GM18519 (cell line): ENCODE data around the gene PRRG4.
A peak's percentile ranks its signal among the peaks of the same experiment; 100 is the strongest.
"Not testable (repeated sequence)": the region's sequence is repeated elsewhere in the genome, so short reads cannot be mapped to it uniquely, and the experiment has no call there.

ENCODE experiments used
- ATAC-seq: cut with Tn5 transposase; IDR thresholded peaks from one replicate; pipeline ENCODE4 v1.9.1; 2021; ENCODE audit warnings: mild to moderate bottlenecking, moderate library complexity; ENCODE audit not compliant: unreplicated experiment, low FRiP score

PRRG4 gene

DNA sequence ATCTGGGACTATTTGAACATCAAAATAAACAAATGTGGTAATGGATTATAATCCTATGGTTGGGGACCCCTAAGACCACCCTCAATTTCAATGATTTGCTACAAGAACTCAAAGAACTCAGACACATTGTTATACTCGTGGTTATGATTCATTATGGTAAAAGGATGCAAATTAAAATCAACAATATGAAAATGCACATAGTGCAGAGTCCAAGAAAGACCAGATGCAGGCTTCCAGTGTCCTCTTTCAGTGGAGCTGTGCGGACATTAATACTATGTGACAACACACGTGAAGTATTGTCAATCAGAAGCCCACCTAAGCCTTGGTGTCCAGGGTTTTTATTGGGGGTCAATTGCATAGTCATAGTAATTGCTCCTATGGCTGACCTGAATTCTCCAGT is 53.7 kb downstream of the PRRG4 start:
- ATAC-seq: no peak

DNA sequence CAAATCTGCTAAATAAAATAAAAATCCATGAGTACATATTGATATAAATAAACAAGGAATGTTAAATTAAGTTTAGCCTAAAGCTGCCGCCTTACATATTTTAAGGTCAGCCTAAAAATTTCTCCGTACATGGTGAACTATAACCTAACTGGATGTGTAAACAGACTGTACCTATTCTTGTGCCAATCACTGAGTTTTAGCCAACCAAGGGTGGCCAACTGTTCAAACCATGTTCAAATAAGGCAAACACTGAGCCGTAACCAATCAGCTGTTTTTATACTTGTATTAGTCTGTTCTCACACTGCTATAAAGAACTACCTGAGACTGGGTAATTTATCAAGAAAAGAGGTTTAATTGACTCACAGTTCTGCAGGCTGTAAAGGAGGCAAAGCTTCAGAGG is 54.3 kb downstream of the PRRG4 start:
- no peak for ATAC-seq

GRCh38 chr11:32884770-32885384 is 55.1 kb downstream of the PRRG4 start:
- no peak for ATAC-seq

DNA sequence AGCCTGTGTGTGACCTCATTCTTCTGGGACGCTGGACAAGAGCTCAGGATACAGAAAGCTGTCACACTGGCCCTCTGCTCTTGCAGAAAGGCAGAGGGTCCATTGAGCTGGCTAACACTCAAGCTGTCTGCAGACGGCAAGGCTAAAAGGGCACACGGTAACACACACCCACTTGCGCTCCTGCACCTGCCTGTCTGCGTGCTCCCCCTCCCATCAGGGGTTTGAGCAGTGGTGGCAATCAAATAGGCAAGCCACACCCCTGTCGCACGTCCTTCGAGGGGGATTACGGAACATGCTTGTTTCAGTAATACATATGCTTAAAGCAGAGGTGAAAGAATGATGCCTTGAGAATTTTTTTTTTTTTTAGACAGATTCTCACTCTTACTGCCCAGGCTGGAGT is 55.8 kb downstream of the PRRG4 start:
- no peak for ATAC-seq

DNA sequence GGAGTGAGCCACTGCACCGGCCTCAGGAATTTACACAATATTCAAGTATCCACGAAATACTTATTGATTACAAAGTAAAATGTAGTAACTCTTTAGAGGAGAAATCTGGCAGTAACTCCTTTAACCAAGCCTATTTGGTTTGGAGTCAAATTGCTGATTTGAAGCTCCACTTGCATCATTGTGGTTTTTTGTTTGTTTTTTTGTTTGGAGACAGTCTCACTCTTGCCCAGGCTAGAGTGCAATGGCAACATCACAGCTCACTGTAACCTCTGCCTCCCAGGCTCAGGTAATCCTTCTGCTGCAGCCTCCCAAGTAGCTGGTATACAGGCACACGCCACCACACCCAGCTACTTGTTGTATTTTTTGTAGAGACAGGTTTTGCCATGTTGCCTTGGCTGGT is 56.5 kb downstream of the PRRG4 start:
- no peak for ATAC-seq

GRCh38 chr11:32887707-32888383 is 58.1 kb downstream of the PRRG4 start:
- not testable (repeated sequence) for ATAC-seq

- ATAC-seq: not testable (repeated sequence)
These were observed 58.6 kb downstream of the PRRG4 start for GRCh38 chr11:32888384-32888710.

DNA sequence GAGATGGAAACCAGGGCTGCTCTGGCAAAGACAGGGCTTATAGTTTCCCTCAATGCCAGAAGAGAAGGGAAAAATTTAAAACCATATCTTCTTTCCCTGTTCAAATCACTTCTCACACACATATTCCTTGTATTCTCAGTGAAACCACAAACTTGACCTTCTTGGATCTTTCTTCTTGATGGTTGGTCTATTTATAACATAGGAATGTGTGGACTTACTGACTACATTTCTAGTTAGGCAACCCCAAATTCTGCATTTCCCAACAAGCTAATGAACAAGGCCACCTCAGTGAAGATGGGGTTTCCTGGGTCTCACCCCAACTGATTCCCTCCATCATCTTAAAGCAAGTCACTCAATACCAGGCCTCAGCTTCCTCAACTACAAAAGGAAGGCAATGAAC is 59.1 kb downstream of the PRRG4 start:
- no peak for ATAC-seq

GRCh38 chr11:32890843-32891656 is 61.3 kb downstream of the PRRG4 start:
- no peak for ATAC-seq

DNA sequence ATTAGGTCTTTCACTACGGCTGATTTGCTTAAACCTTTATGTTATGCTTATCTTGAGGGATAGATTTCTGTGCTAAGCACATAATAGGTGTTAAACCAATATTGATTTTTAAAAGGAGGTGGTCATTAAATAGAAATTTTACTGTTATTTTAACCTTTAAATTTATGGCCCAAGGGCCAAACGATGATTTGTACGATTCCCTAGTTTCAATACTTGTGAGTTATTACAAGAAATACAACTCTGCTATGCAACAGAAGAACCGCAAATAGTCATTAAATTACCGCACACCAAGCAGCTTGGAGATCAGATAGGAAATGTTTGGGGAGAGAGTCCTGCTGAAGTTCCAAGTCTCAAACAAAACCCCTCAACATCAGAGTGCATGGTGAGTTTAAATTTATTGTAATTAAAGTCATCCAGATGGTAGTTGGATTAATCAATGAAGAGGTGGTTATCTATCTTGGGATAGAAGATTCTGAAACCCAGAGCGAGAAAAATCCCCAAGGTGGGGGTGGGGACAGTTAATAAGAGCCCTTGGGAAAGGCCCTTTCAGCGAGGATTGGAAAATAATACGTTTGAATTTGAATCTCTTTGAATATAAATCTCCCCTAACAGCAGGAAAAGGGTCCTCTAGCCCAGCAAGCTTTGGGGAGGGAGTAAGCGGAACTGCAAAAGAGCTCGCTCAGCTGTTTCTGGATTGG is 62.1 kb downstream of the PRRG4 start:
- ATAC-seq: no peak

DNA sequence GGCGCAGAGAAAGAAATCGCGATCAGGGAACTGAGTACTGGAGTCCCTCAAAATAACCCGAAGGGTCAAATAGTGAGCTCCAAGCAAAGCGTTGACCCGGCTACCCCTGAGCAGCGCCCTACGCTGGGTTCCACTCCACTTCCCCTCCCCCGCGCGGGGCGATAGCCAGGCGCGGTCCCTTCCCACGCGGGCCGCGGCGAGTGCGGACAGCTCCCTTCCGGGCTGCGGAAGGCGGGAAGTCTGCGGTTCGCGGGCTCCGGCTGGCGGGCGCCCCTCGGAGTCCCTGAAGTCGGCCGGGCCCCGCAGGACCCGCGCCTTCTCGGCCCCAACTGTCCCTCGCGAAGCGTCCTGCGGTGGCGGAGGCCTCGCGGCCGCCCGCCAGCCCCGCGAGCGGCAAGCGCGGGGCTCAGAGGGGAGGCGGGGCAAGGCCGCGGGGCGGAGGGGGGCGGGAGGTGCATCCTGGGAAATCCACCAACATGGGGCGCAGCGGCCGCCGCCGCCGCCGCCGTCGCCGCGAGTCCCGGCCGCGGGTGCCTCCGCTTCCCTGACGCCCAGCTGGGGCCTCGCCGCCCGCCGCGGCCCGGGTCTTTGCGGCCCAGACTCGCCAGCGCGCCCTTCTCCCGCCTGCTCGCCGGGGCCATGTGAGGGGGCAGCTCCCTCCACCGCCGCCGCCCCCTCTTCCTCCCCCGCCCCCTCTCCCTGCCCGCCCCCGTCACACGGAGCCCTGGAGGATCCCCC is 62.8 kb downstream of the PRRG4 start, which contains the start of gene QSER1:
QSER1 (plus strand) TSS at position 457 of the 738 bp plus-strand sequence. CDS start 315 bp downstream, outside the sequence.
- peak; percentile 54 for ATAC-seq

- no peak for ATAC-seq
These were observed 63.3 kb downstream of the PRRG4 start for GRCh38 chr11:32893093-32893342.

- ATAC-seq: peak; percentile 17
These were observed 63.8 kb downstream of the PRRG4 start for GRCh38 chr11:32893343-32894148.

GRCh38 chr11:32894149-32894827 is 64.6 kb downstream of the PRRG4 start:
- ATAC-seq: no peak

DNA sequence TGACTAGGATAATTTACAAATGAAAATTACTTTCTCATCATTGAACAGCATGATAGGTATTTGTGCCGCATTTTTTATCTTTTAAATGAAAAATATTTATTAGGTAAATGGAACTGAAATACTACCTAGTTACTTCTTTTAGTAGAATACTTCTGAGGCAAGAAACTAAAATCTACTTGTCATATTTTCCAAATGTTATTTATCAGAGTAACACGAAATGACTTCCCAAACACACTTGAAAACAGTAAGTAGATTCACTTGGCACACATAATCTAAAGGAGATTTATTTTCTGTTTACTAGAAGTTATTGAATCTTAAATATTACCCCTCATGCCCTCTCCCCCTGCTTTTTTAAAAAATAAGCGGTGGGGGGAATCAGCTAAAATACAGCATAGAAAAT is 65.2 kb downstream of the PRRG4 start:
- no peak for ATAC-seq

DNA sequence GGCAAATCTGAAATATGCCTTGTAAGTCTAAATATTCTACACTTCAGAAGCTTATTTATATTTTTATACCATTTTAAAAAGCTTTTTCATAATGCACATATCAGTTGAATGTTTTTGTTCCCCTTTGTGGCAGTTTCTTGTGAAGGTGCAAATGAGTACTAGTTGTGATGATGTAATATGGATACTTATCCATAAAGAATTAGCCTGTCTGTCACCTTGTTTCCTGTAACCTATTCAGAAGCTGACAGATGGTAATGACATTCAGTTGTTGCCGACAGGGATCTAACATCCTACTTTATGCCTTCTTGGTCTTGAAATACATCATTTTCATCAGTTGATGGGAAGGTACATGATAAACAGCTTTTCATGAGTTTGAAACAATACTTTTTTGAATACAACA is 65.7 kb downstream of the PRRG4 start:
- no peak for ATAC-seq

DNA sequence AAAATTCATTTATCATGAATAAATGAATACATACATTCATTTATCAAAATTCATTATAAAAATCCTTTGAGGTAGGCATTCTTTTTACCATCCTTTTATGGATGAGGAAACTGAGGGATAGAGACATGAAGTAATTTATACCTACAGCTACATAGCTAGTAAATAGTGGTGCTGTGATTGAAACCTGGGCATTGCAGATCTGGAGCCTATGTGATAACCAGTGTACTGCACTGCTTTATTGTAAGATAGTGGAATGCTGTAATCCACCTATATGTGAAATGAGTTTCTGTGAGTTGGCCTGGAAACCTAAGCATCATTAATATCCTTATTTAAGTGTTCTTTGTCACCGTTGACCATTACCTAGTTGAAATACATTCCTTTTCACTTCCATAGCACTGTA is 67.4 kb downstream of the PRRG4 start:
- ATAC-seq: no peak

- no peak for ATAC-seq
These were observed 69.7 kb downstream of the PRRG4 start for GRCh38 chr11:32899438-32899837.

DNA sequence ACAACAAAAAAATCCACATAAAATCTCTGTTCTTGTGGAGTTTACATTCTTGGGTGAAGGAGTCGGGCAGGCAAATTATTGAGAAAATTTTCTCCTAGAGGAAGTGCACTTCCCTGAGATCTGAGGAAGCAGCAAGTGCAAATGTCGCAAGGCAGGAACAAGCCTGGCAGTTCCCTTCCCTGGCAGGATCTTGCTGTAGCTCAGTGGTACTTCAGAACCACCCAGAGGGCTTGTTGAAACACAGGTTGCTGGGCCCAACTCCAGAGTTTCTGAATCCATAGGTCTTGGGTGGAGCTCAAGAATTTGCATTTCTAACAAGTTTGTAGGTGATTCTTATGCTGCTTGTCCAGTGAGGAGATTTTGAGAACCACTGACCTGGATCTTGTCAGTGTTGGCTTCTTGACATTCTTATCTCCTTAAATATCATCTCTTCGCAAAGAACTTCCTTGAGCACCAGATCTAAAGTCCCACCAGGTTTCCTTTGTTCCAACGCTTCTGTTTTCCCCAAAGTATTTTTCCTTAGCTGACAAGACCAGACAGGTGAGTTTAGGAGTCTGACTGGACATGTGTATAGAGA is 72.5 kb downstream of the PRRG4 start:
- ATAC-seq: no peak
